Measurements from ENCODE around the gene BLCAP. TPM values are rescaled to one million over a fixed set of nuclear protein-coding genes. Genes with fewer than 3 reads are reported as not detected.
"Not testable (repeated sequence)": the region's sequence is repeated elsewhere in the genome, so short reads cannot be mapped to it uniquely, and the experiment has no call there.

The BLCAP gene
- total and polyA plus RNA-seq, 3 experiments from 2014 or later: 37.5 to 74.7 (median 40.9) TPM

GRCh38 chr20:37560629-37561028 is 33.0 kb upstream of the BLCAP start:
- no peaks in the 10 kb centered on the region for H3K36me3 ChIP-seq (ENCODE audit: insufficient read depth, low read length)
- H3K27ac Mint-ChIP-seq: no peak overlapping the region
- no peak overlapping the region for H3K27ac ChIP-seq (ENCODE audit: low read depth, low read length)
- H3K4me1 ChIP-seq (ENCODE audit: insufficient read depth, low read length): no peaks in the 10 kb centered on the region
- no peaks in the 10 kb centered on the region for H3K9me3 ChIP-seq (ENCODE audit: low read length)
- H3K4me1 Mint-ChIP-seq: no peaks in the 10 kb centered on the region
- peaks cover 15 to 50% of the 10 kb centered on the region in 2 donors for H3K27me3 Mint-ChIP-seq
- H3K4me3 Mint-ChIP-seq: no peak overlapping the region
- no peaks in the 10 kb centered on the region for H3K36me3 Mint-ChIP-seq
- H3K27me3 ChIP-seq (ENCODE audit: insufficient read depth, low read length, poor library complexity, severe bottlenecking): peaks cover 17% of the 10 kb centered on the region
- H3K4me3 ChIP-seq (ENCODE audit: low read length): no peak overlapping the region
- no peaks in the 10 kb centered on the region for H3K9me3 Mint-ChIP-seq
- ChIA-PET POLR2A (no interaction called here), CTCF (no interaction called here)
- DNase-seq: no peak

- H3K9me3 Mint-ChIP-seq: no peaks in the 10 kb centered on the region
- ChIA-PET CTCF (no interaction called here), POLR2A (no interaction called here)
- peaks cover 18 to 46% of the 10 kb centered on the region in 2 donors for H3K27me3 Mint-ChIP-seq
- no peak overlapping the region for H3K4me3 ChIP-seq (ENCODE audit: low read length)
- no peak for DNase-seq
- no peaks in the 10 kb centered on the region for H3K4me1 ChIP-seq (ENCODE audit: insufficient read depth, low read length)
- H3K36me3 ChIP-seq (ENCODE audit: insufficient read depth, low read length): no peaks in the 10 kb centered on the region
- H3K9me3 ChIP-seq (ENCODE audit: low read length): no peaks in the 10 kb centered on the region
- no peak overlapping the region for H3K27ac ChIP-seq (ENCODE audit: low read depth, low read length)
- peaks cover 9% of the 10 kb centered on the region for H3K27me3 ChIP-seq (ENCODE audit: insufficient read depth, low read length, poor library complexity, severe bottlenecking)
- H3K27ac Mint-ChIP-seq: no peak overlapping the region
- H3K4me1 Mint-ChIP-seq: no peaks in the 10 kb centered on the region
- H3K36me3 Mint-ChIP-seq: no peaks in the 10 kb centered on the region
- H3K4me3 Mint-ChIP-seq: no peak overlapping the region
Observed at GRCh38 chr20:37559312-37560027, 31.8 kb upstream of the BLCAP start.

GRCh38 chr20:37558779-37559178 is 31.1 kb upstream of the BLCAP start:
- CTCF ChIA-PET: no interaction called here
- Mint-ChIP-seq H3K4me3 (no peak overlapping the region), H3K27me3 (peaks cover 18 to 50% of the 10 kb centered on the region in 2 donors), H3K4me1 (no peaks in the 10 kb centered on the region), H3K27ac (no peak overlapping the region), H3K36me3 (no peaks in the 10 kb centered on the region), H3K9me3 (no peaks in the 10 kb centered on the region)
- Histone ChIP-seq H3K27me3 (ENCODE audit: insufficient read depth, low read length, poor library complexity, severe bottlenecking) (peaks cover 4% of the 10 kb centered on the region), H3K4me3 (ENCODE audit: low read length) (no peak overlapping the region), H3K36me3 (ENCODE audit: insufficient read depth, low read length) (no peaks in the 10 kb centered on the region), H3K27ac (ENCODE audit: low read depth, low read length) (no peak overlapping the region), H3K4me1 (ENCODE audit: insufficient read depth, low read length) (no peaks in the 10 kb centered on the region), H3K9me3 (ENCODE audit: low read length) (no peaks in the 10 kb centered on the region)
- DNase-seq: no peak
- POLR2A ChIA-PET: no interaction called here

- no peaks in the 10 kb centered on the region for H3K9me3 Mint-ChIP-seq
- no peaks in the 10 kb centered on the region for H3K4me1 Mint-ChIP-seq
- POLR2A ChIA-PET: no interaction called here
- CTCF ChIA-PET: no interaction called here
- no peaks in the 10 kb centered on the region for H3K9me3 ChIP-seq (ENCODE audit: low read length)
- H3K4me3 Mint-ChIP-seq: no peak overlapping the region
- peaks cover 14 to 49% of the 10 kb centered on the region in 2 donors for H3K27me3 Mint-ChIP-seq
- no peak overlapping the region for H3K27ac ChIP-seq (ENCODE audit: low read depth, low read length)
- H3K4me3 ChIP-seq (ENCODE audit: low read length): no peak overlapping the region
- no peaks in the 10 kb centered on the region for H3K36me3 ChIP-seq (ENCODE audit: insufficient read depth, low read length)
- no peak overlapping the region for H3K27ac Mint-ChIP-seq
- H3K4me1 ChIP-seq (ENCODE audit: insufficient read depth, low read length): no peaks in the 10 kb centered on the region
- no peaks in the 10 kb centered on the region for H3K36me3 Mint-ChIP-seq
- no peaks in the 10 kb centered on the region for H3K27me3 ChIP-seq (ENCODE audit: insufficient read depth, low read length, poor library complexity, severe bottlenecking)
- no peak for DNase-seq
Observed at GRCh38 chr20:37558306-37558705, 30.6 kb upstream of the BLCAP start.

GRCh38 chr20:37556538-37556937 is 28.9 kb upstream of the BLCAP start:
- Histone ChIP-seq H3K9me3 (ENCODE audit: low read length) (no peaks in the 10 kb centered on the region), H3K4me3 (ENCODE audit: low read length) (no peak overlapping the region), H3K27ac (ENCODE audit: low read depth, low read length) (no peak overlapping the region), H3K36me3 (ENCODE audit: insufficient read depth, low read length) (no peaks in the 10 kb centered on the region), H3K4me1 (ENCODE audit: insufficient read depth, low read length) (no peaks in the 10 kb centered on the region), H3K27me3 (ENCODE audit: insufficient read depth, low read length, poor library complexity, severe bottlenecking) (no peaks in the 10 kb centered on the region)
- no peaks in the 10 kb centered on the region for H3K4me1 Mint-ChIP-seq
- ChIA-PET CTCF (no interaction called here), POLR2A (no interaction called here)
- no peak overlapping the region for H3K4me3 Mint-ChIP-seq
- H3K27ac Mint-ChIP-seq: no peak overlapping the region
- H3K9me3 Mint-ChIP-seq: no peaks in the 10 kb centered on the region
- no peaks in the 10 kb centered on the region for H3K36me3 Mint-ChIP-seq
- peaks cover 13 to 42% of the 10 kb centered on the region in 2 donors for H3K27me3 Mint-ChIP-seq
- DNase-seq: no peak

GRCh38 chr20:37554721-37555298 is 27.1 kb upstream of the BLCAP start:
- H3K4me1 Mint-ChIP-seq; DNase-seq; H3K9me3 Mint-ChIP-seq; H3K27ac ChIP-seq (ENCODE audit: low read depth, low read length); H3K4me3 ChIP-seq (ENCODE audit: low read length); H3K27me3 ChIP-seq (ENCODE audit: insufficient read depth, low read length, poor library complexity, severe bottlenecking); H3K36me3 ChIP-seq (ENCODE audit: insufficient read depth, low read length); CTCF ChIA-PET; POLR2A ChIA-PET; H3K4me1 ChIP-seq (ENCODE audit: insufficient read depth, low read length); H3K4me3 Mint-ChIP-seq; H3K36me3 Mint-ChIP-seq; H3K9me3 ChIP-seq (ENCODE audit: low read length): not testable (repeated sequence)
- peak overlapping the region in 1 of 8 donors; percentile 39 for H3K27ac Mint-ChIP-seq
- peaks cover 13 to 33% of the 10 kb centered on the region in 2 donors for H3K27me3 Mint-ChIP-seq

GRCh38 chr20:37552415-37552814 is 24.7 kb upstream of the BLCAP start:
- Histone ChIP-seq H3K9me3 (ENCODE audit: low read length) (no peaks in the 10 kb centered on the region), H3K4me1 (ENCODE audit: insufficient read depth, low read length) (no peaks in the 10 kb centered on the region), H3K27ac (ENCODE audit: low read depth, low read length) (no peak overlapping the region), H3K36me3 (ENCODE audit: insufficient read depth, low read length) (no peaks in the 10 kb centered on the region), H3K27me3 (ENCODE audit: insufficient read depth, low read length, poor library complexity, severe bottlenecking) (no peaks in the 10 kb centered on the region), H3K4me3 (ENCODE audit: low read length) (no peak overlapping the region)
- no peaks in the 10 kb centered on the region for H3K4me1 Mint-ChIP-seq
- no peaks in the 10 kb centered on the region for H3K36me3 Mint-ChIP-seq
- H3K9me3 Mint-ChIP-seq: peaks cover 0 to 1% (median 0%) of the 10 kb centered on the region in 5 donors
- CTCF ChIA-PET: no interaction called here
- peaks cover 12 to 32% of the 10 kb centered on the region in 2 donors for H3K27me3 Mint-ChIP-seq
- no peak for DNase-seq
- no peak overlapping the region for H3K4me3 Mint-ChIP-seq
- no peak overlapping the region for H3K27ac Mint-ChIP-seq
- POLR2A ChIA-PET: no interaction called here

GRCh38 chr20:37551660-37552059 is 24.0 kb upstream of the BLCAP start:
- H3K27me3 ChIP-seq (ENCODE audit: insufficient read depth, low read length, poor library complexity, severe bottlenecking); DNase-seq; H3K4me1 Mint-ChIP-seq; H3K36me3 ChIP-seq (ENCODE audit: insufficient read depth, low read length); H3K36me3 Mint-ChIP-seq; POLR2A ChIA-PET; H3K4me3 Mint-ChIP-seq; H3K4me1 ChIP-seq (ENCODE audit: insufficient read depth, low read length); H3K27ac ChIP-seq (ENCODE audit: low read depth, low read length); H3K27ac Mint-ChIP-seq; H3K9me3 Mint-ChIP-seq; CTCF ChIA-PET; H3K4me3 ChIP-seq (ENCODE audit: low read length); H3K9me3 ChIP-seq (ENCODE audit: low read length): not testable (repeated sequence)
- peaks cover 12 to 24% of the 10 kb centered on the region in 2 donors for H3K27me3 Mint-ChIP-seq

Measured in CD8-positive, alpha-beta memory T cell (primary cell).